Suprapubic skin (tissue), 4 donors: Measurements from ENCODE around the gene P2RX6. TPM values are rescaled to one million over a fixed set of nuclear protein-coding genes. Genes with fewer than 3 reads are reported as not detected.

ENCODE experiments used
- DNase-seq, 2 donors: peaks; one replicate each; pipeline ENCODE4 v3.0.0-alpha.2; 2019; ENCODE audit warnings: low spot score in 2 of 2
- H3K27ac ChIP-seq: fragments of 200-600 bp; sonication (generic); one replicate; pipeline ENCODE4 v1.5.1; 2019
- H3K27me3 ChIP-seq: fragments of 200-600 bp; sonication (generic); one replicate; pipeline ENCODE4 v1.5.1; 2019
- H3K36me3 ChIP-seq: fragments of 200-600 bp; sonication (generic); one replicate; pipeline ENCODE4 v1.5.1; 2019
- H3K4me1 ChIP-seq: fragments of 200-600 bp; sonication (generic); one replicate; pipeline ENCODE4 v1.5.1; 2019
- H3K4me3 ChIP-seq: fragments of 200-600 bp; sonication (generic); one replicate; pipeline ENCODE4 v1.5.1; 2019; ENCODE audit warnings: mild to moderate bottlenecking
- H3K9me3 ChIP-seq: fragments of 200-600 bp; sonication (generic); one replicate; pipeline ENCODE4 v1.5.1; 2019
- EP300 ChIP-seq: sonication (generic); formaldehyde crosslinking; IDR thresholded peaks from one replicate; pipeline ENCODE4 v1.6.1; 2017; ENCODE audit warnings: antibody characterized with exemption
- POLR2A ChIP-seq, 2 donors: fragments of 450-650 bp; IDR thresholded peaks; one replicate each; pipeline ENCODE4 v1.6.1; 2017; ENCODE audit warnings: antibody characterized with exemption in 2 of 2, mild to moderate bottlenecking in 2 of 2, moderate library complexity in 2 of 2
- POLR2AphosphoS5 ChIP-seq, 3 donors: sonication (generic); formaldehyde crosslinking; IDR thresholded peaks; one replicate each; pipeline ENCODE4 v1.6.1; 2017; ENCODE audit warnings: antibody characterized with exemption in 3 of 3
- WGBS: methylation state at CpG from one replicate; pipeline ENCODE4 v1.1.5; 2018; 5-methylcytosine and 5-hydroxymethylcytosine counted together
- total RNA-seq, 4 donors: library from RNA; depleted of rRNA; stranded (reverse); fragments of >200 nt; gene quantifications; one replicate each; pipeline ENCODE4 v1.1.0, GENCODE V29; 2016
- TF ChIP-seq, protein P1 (sequence below), 2 donors: fragments of 200-600 bp in 1 of 2; fragments of 450-650 bp in 1 of 2; sonication (generic) in 1 of 2; IDR thresholded peaks; one replicate each; pipeline ENCODE4 v1.5.1; 2016 to 2019; ENCODE audit warnings: antibody characterized with exemption in 2 of 2, mild to moderate bottlenecking in 1 of 2, moderate library complexity in 1 of 2

P2RX6 gene
- total RNA-seq, 4 donors from 2014 or later, result 0.21 to 3.1 (median 1.0) TPM

DNA sequence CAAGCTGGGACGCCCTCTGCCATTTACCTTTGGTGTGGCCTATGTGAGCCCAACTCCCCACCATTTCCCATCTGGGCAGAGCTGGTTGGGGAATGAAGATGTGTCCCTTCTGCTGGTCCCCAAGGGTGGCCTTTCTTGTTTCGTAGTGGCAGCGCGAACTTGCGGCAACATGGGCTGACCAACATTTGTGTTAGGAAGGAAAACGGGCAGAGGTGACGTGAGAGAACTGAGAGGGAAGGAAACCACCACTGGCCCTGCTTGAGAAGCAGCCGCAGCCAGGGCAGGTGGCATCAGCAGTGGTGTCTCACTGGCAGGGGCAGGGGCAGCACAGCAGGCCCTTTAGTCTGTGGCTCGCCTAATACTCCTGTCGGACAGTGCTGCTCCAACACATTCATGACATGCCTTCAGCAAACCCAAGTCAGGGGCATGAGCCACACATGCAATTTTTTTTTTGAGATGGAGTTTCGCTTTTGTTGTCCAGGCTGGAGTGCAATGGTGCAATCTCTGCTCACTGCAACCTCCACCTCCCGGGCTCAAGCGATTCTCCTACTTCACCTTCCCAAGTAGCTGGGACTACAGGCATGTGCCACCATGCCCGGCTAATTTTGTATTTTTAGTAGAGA, 60.7 kb downstream of the P2RX6 start:
- Histone ChIP-seq H3K9me3 (no peaks in the 10 kb centered on the region), H3K36me3 (no peaks in the 10 kb centered on the region), H3K4me1 (peaks cover 8% of the 10 kb centered on the region), H3K4me3 (no peak overlapping the region), H3K27ac (no peak overlapping the region), H3K27me3 (peaks cover 16% of the 10 kb centered on the region)
- TF ChIP-seq EP300, result no peak
- no peak for TF ChIP-seq POLR2A (IDR thresholded peaks at IDR 0.05)
- 91% methylated on average over 14 of the region's 14 CpGs for WGBS
- DNase-seq, result no peak

DNA sequence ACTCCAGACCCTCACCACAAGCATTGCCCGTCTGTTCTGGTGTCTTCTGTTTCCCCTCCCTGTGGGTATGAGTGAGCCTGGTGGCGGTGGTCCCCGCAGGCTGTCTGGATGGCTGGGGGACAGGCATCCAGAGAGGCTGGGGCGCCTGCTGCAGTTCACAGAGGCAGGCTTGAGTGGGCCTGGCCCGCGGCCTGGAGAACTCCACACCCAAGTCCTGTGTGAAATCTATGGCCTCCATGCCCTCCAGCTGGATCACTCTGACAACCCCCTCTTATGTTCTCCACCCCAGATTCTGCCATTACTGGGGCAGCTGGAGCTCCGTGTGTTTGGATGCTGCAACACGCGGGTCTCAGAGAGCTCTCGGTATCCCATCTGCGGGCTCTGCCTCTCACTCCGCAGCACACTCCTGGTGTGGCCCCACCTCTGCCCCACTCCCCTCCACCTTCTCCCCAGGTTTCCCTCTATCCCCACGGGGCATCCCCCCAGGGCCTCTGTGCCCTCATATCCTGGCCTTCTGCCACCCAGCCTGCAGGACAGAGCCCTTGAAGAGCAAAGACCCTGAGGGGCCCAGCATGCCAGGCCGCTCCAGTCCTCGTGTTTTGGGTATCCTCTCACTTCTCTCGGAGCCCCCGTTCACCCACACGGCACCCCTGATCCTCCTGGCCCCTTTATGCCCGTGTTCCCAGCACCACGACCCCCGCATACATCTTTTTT, 62.1 kb downstream of the P2RX6 start:
- 78% methylated on average over 21 of the region's 21 CpGs for WGBS
- Histone ChIP-seq H3K36me3 (no peaks in the 10 kb centered on the region), H3K4me1 (peaks cover 4% of the 10 kb centered on the region), H3K27ac (no peak overlapping the region), H3K4me3 (no peak overlapping the region), H3K9me3 (no peaks in the 10 kb centered on the region), H3K27me3 (peaks cover 16% of the 10 kb centered on the region)
- no peak for TF ChIP-seq POLR2A (IDR thresholded peaks at IDR 0.05)
- no peak for TF ChIP-seq EP300
- TF ChIP-seq, protein P1, sequence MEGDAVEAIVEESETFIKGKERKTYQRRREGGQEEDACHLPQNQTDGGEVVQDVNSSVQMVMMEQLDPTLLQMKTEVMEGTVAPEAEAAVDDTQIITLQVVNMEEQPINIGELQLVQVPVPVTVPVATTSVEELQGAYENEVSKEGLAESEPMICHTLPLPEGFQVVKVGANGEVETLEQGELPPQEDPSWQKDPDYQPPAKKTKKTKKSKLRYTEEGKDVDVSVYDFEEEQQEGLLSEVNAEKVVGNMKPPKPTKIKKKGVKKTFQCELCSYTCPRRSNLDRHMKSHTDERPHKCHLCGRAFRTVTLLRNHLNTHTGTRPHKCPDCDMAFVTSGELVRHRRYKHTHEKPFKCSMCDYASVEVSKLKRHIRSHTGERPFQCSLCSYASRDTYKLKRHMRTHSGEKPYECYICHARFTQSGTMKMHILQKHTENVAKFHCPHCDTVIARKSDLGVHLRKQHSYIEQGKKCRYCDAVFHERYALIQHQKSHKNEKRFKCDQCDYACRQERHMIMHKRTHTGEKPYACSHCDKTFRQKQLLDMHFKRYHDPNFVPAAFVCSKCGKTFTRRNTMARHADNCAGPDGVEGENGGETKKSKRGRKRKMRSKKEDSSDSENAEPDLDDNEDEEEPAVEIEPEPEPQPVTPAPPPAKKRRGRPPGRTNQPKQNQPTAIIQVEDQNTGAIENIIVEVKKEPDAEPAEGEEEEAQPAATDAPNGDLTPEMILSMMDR (IDR thresholded peaks at IDR 0.05), result no peak
- no peak for TF ChIP-seq POLR2AphosphoS5 (IDR thresholded peaks at IDR 0.05)
- no peak for DNase-seq

Other genes with a start within 250 kb of the P2RX6 start
- gene SERPIND1, start 241.1 kb upstream of the P2RX6 start, total RNA-seq, result under 1 TPM in 1 of 4 donors, not detected in 3; 0.40 TPM
- 100 to 1,000 TPM in 1 of 4 donors, 10 to 100 TPM in 3; 44.7 to 136 (median 67.7) TPM for gene PI4KA, start 156.4 kb upstream of the P2RX6 start, total RNA-seq
- gene SNAP29, start 156.2 kb upstream of the P2RX6 start, total RNA-seq, result 10 to 100 TPM; 19.1 to 29.8 (median 22.8) TPM
- 10 to 100 TPM; 52.7 to 75.3 (median 71.9) TPM for gene CRKL, start 97.8 kb upstream of the P2RX6 start, total RNA-seq
- gene AIFM3, start 47.9 kb upstream of the P2RX6 start, total RNA-seq, result under 1 TPM in 1 of 4 donors, not detected in 3; 0.72 TPM
- 10 to 100 TPM; 29.3 to 75.6 (median 46.9) TPM for gene LZTR1, start 32.9 kb upstream of the P2RX6 start, total RNA-seq
- 10 to 100 TPM; 33.9 to 57.0 (median 37.4) TPM for gene THAP7, start 13.0 kb upstream of the P2RX6 start, total RNA-seq
- 1 to 10 TPM in 3 of 4 donors, under 1 TPM in 1; 0.48 to 2.2 (median 1.6) TPM for gene SLC7A4, start 17.4 kb downstream of the P2RX6 start, total RNA-seq
- not detected for gene LRRC74B, start 30.8 kb downstream of the P2RX6 start, total RNA-seq